K562 (cell line): ENCODE results near the gene SLC22A3. TPM values are rescaled to one million over a fixed set of nuclear protein-coding genes. Genes with fewer than 3 reads are reported as not detected.

Experiments used
- ATAC-seq: fragments of 200-7000 bp; cut with Tn5 transposase; 3 replicates; pipeline ENCODE4 v1.9.1; 2020; ENCODE audit warnings: moderate library complexity
- BruUV-seq: library from RNA; stranded (reverse); fragments of 400-500 nt; replicated peaks from 2 replicates; lab custom pipeline; 2021; lab: Mats Ljungman, UMichigan
- CTCF ChIA-PET: fragments of 300-600 bp; formaldehyde crosslinking; extraction: SDS; loops from one replicate; lab custom pipeline; 2021; ENCODE audit warnings: low intra/inter-chr PET ratio; lab: Yijun Ruan, JAX
- POLR2A ChIA-PET: fragments of 300-600, 350-650 bp; sonication (Branson Sonifier 250); formaldehyde crosslinking; extraction: SDS; loops from one replicate; lab custom pipeline; 2021; ENCODE audit warnings: antibody characterized with exemption, inconsistent platforms; lab: Yijun Ruan, JAX
- DNase-seq, 4 experiments: peaks; one replicate each; pipeline versions ENCODE4 v3.0.0 to v3.0.0-alpha.2; 2011 to 2018; ENCODE audit warnings: low spot score in 3 of 4, mixed read lengths in 3 of 4; ENCODE audit errors: extremely low read depth in 1 of 4
- FAIRE-seq: peaks from 2 replicates; lab custom pipeline; 2011; peaks lifted over from hg19 to GRCh38; lab: Jason Lieb, UNC
- H2AFZ ChIP-seq: 2 replicates; pipeline ENCODE4 v1.6.0; 2011; ENCODE audit warnings: low read depth, low read length, control low read depth, inconsistent platforms
- H3K27ac ChIP-seq: fragments of 200-600 bp; 3 replicates; pipeline ENCODE4 v1.8.0; 2011; ENCODE audit warnings: low read depth, mild to moderate bottlenecking, control low read depth, inconsistent platforms, low read length, moderate library complexity, mixed read lengths; ENCODE audit errors: extremely low read depth
- H3K27me3 ChIP-seq, 2 experiments: fragments of 300-600 bp in 1 of 2; 2 replicates in 1 of 2; 3 replicates in 1 of 2; pipeline versions ENCODE4 v1.6.0 to v1.8.0; 2011; ENCODE audit warnings: inconsistent platforms in 2 of 2, low read length in 2 of 2, mild to moderate bottlenecking in 1 of 2, mixed read lengths in 1 of 2, moderate library complexity in 1 of 2; ENCODE audit not compliant: control insufficient read depth in 2 of 2, insufficient read depth in 2 of 2
- H3K36me3 ChIP-seq: fragments of 300-600 bp; 3 replicates; pipeline ENCODE4 v1.8.0; 2011; ENCODE audit warnings: mild to moderate bottlenecking, low read length, inconsistent platforms; ENCODE audit not compliant: control insufficient read depth, insufficient read depth
- H3K4me1 ChIP-seq, 2 experiments: fragments of 200-600 bp in 1 of 2; replicated peaks in 1 of 2; 2 replicates in 1 of 2; 3 replicates in 1 of 2; pipeline versions ENCODE4 v1.5.1 to v1.8.0; 2011; ENCODE audit warnings: inconsistent platforms in 2 of 2, low read length in 2 of 2, mild to moderate bottlenecking in 1 of 2, mixed read lengths in 1 of 2, moderate library complexity in 1 of 2; ENCODE audit not compliant: control insufficient read depth in 2 of 2, insufficient read depth in 2 of 2
- H3K4me2 ChIP-seq: 2 replicates; pipeline ENCODE4 v1.6.1; 2011; ENCODE audit warnings: low read length, control low read depth, inconsistent platforms, mixed read lengths; ENCODE audit not compliant: insufficient read depth
- H3K4me3 ChIP-seq: fragments of 200-600 bp; sonication (generic), shearing (Covaris generic); 2 replicates; pipeline ENCODE4 v1.5.1; 2016; ENCODE audit warnings: control low read depth, inconsistent platforms
- H3K79me2 ChIP-seq: fragments of 200-600 bp; 3 replicates; pipeline ENCODE4 v1.8.0; 2011; ENCODE audit warnings: low read length, inconsistent platforms; ENCODE audit not compliant: control insufficient read depth, insufficient read depth
- H3K9ac ChIP-seq, 2 experiments: 2 replicates each; pipeline versions ENCODE4 v1.6.0 to v1.6.1; 2011; ENCODE audit warnings: low read depth in 2 of 2, low read length in 2 of 2, control low read depth in 1 of 2, inconsistent platforms in 1 of 2, mild to moderate bottlenecking in 1 of 2, mixed read lengths in 1 of 2; ENCODE audit not compliant: insufficient read depth in 1 of 2
- H3K9me1 ChIP-seq: one replicate; pipeline ENCODE4 v1.6.0; 2011; ENCODE audit warnings: inconsistent platforms, mild to moderate bottlenecking, low read length, moderate library complexity; ENCODE audit not compliant: control insufficient read depth, insufficient read depth
- H3K9me3 ChIP-seq: replicated peaks from 2 replicates; pipeline ENCODE4 v1.5.1; 2011; ENCODE audit warnings: low read depth, low read length, inconsistent platforms; ENCODE audit not compliant: control insufficient read depth, insufficient read depth
- H4K20me1 ChIP-seq: replicated peaks from 2 replicates; pipeline ENCODE4 v1.6.1; 2011; ENCODE audit warnings: low read length, inconsistent platforms, mixed read lengths; ENCODE audit not compliant: control insufficient read depth, insufficient read depth
- BCL6 ChIP-seq: fragments of 250-450 bp; sonication (Bioruptor Pico); IDR thresholded peaks from 2 replicates; pipeline ENCODE4 v1.4.0; 2020
- CBX3 ChIP-seq, 2 experiments: IDR thresholded peaks; 1 replicate in 1 of 2; 2 replicates in 1 of 2; pipeline ENCODE4 v1.6.1; 2012; ENCODE audit warnings: inconsistent platforms in 2 of 2, low read length in 2 of 2, borderline replicate concordance in 1 of 2, control low read depth in 1 of 2
- DDX20 ChIP-seq: fragments of 450-650 bp; IDR thresholded peaks from 2 replicates; pipeline ENCODE4 v1.6.1; 2016; ENCODE audit warnings: missing genetic modification characterization, low read depth, mild to moderate bottlenecking, missing compliant biosample characterization, moderate library complexity
- HOMEZ ChIP-seq: fragments of 250-450 bp; sonication (Bioruptor Pico); IDR thresholded peaks from 2 replicates; pipeline ENCODE4 v1.4.0; 2020; ENCODE audit warnings: mild to moderate bottlenecking, moderate library complexity
- ILK ChIP-seq: fragments of 450-650 bp; IDR thresholded peaks from 2 replicates; pipeline ENCODE4 v1.6.1; 2016; ENCODE audit warnings: missing genetic modification characterization, low read depth, mild to moderate bottlenecking, missing compliant biosample characterization, moderate library complexity, borderline replicate concordance
- LEF1 ChIP-seq: fragments of 450-650 bp; IDR thresholded peaks from 2 replicates; pipeline ENCODE4 v1.6.1; 2016; ENCODE audit warnings: mild to moderate bottlenecking
- MAFG ChIP-seq: fragments of 450-650 bp; conservative IDR thresholded peaks from 2 replicates; pipeline ENCODE4 v1.6.1; 2016; ENCODE audit warnings: missing genetic modification characterization, missing compliant biosample characterization
- MTA1 ChIP-seq: fragments of 450-650 bp; IDR thresholded peaks from 2 replicates; pipeline ENCODE4 v1.6.1; 2017; ENCODE audit warnings: borderline replicate concordance
- PTRF ChIP-seq: fragments of 450-650 bp; IDR thresholded peaks from 2 replicates; pipeline ENCODE4 v1.6.1; 2016; ENCODE audit warnings: mild to moderate bottlenecking, missing genetic modification characterization, missing compliant biosample characterization
- RUNX1 ChIP-seq: sonication (generic); IDR thresholded peaks from 2 replicates; pipeline ENCODE4 v1.6.1; 2016; ENCODE audit warnings: antibody characterized with exemption, low read depth
- SAFB2 ChIP-seq: fragments of 200-400 bp; formaldehyde crosslinking; IDR thresholded peaks from 2 replicates; pipeline ENCODE4 v1.6.1; 2018; ENCODE audit warnings: borderline replicate concordance, low read length, low read depth, moderate library complexity; ENCODE audit not compliant: severe bottlenecking
- SAP30 ChIP-seq: fragments of 200-600 bp; sonication (generic); IDR thresholded peaks from 2 replicates; pipeline ENCODE4 v1.6.1; 2012; ENCODE audit warnings: borderline replicate concordance, low read depth, mild to moderate bottlenecking, moderate library complexity, low read length, control low read depth, inconsistent platforms; ENCODE audit not compliant: insufficient read depth, poor library complexity, severe bottlenecking
- TFAP4 ChIP-seq: sonication (generic); formaldehyde crosslinking; IDR thresholded peaks from 2 replicates; pipeline ENCODE4 v1.8.0; 2022; ENCODE audit warnings: missing genetic modification reagents, mild to moderate bottlenecking, moderate library complexity, borderline replicate concordance
- TRIM28 ChIP-seq: fragments of 450-650 bp; IDR thresholded peaks from 2 replicates; pipeline ENCODE4 v1.6.1; 2017
- ZNF609 ChIP-seq: sonication (generic); formaldehyde crosslinking; IDR thresholded peaks from 2 replicates; pipeline ENCODE4 v1.8.1; 2023; ENCODE audit warnings: missing genetic modification reagents, mild to moderate bottlenecking, borderline replicate concordance
- ZNF75A ChIP-seq: fragments of 450-650 bp; formaldehyde crosslinking; IDR thresholded peaks from 2 replicates; pipeline ENCODE4 v1.4.0; 2020; ENCODE audit warnings: mild to moderate bottlenecking
- ZNF79 ChIP-seq: fragments of 250-450 bp; sonication (Bioruptor Pico); IDR thresholded peaks from 2 replicates; pipeline ENCODE4 v1.4.0; 2020; ENCODE audit warnings: low read depth, mild to moderate bottlenecking, moderate library complexity
- WGBS: fragments of 100-300 bp; shearing (Covaris generic); methylation state at CpG from one replicate; pipeline ENCODE4 v1.1.6; 2016; ENCODE audit warnings: low coverage, mixed read lengths; ENCODE audit not compliant: insufficient coverage; ENCODE audit errors: missing lambda C conversion rate; 5-methylcytosine and 5-hydroxymethylcytosine counted together
- in situ Hi-C: fragments of 300-500 bp; cut with MboI; formaldehyde crosslinking; loops from 4 replicates; pipeline ENCODE4 v1.15.0; 2018; ENCODE audit warnings: inconsistent platforms, mixed read lengths
- intact Hi-C: fragments of 100-400 bp; cut with micrococcal nuclease; formaldehyde crosslinking; loops from 2 replicates; pipeline ENCODE4 v1.14.2; 2022
- polyA plus RNA-seq, 8 experiments: library from polyadenylated mRNA; depleted of rRNA in 4 of 8; stranded (reverse) in 5 of 8; unstranded in 3 of 8; fragments of >200 nt; fragmentation: Nextera tagmentation in 2 of 8; fragmentation: Illumina TruSeq in 1 of 8; extraction: Ambion mirVana in 2 of 8; extraction: Trizol in 1 of 8; gene quantifications; 2 replicates each; pipeline versions ENCODE4 v1.2.1 to v1.2.3, GENCODE V29; 2011 to 2014; ENCODE audit warnings: inconsistent platforms in 1 of 8, missing spikeins in 1 of 8
- total RNA-seq, 7 experiments: library from RNA; depleted of rRNA in 6 of 7; stranded (reverse); fragments of >200 nt in 6 of 7; fragmentation: Illumina TruSeq in 2 of 7; extraction: Trizol in 2 of 7; gene quantifications; 2 replicates each; pipeline versions ENCODE4 v1.2.1 to v1.2.3, GENCODE V29; 2011 to 2021; ENCODE audit warnings: low replicate concordance in 1 of 7

The SLC22A3 gene
- total and polyA plus RNA-seq, 9 of the 15 experiments (the other 6 are each of a cell fraction or from before 2014, with no cell fraction given): not detected

- FAIRE-seq (no peak), ATAC-seq (no peak), DNase-seq (peak in 1 of 4 experiments; percentile 1)
- CTCF ChIA-PET: no interaction called here
- Histone ChIP-seq H3K27me3 (no peaks in the 10 kb centered on the region), H3K4me2 (no peak overlapping the region), H3K9me3 (0 out of 2 replicates have a peak, but pooled peaks cover 4% of the 10 kb centered on the region), H3K79me2 (no peaks in the 10 kb centered on the region), H3K4me1 (peaks cover 0 to 4% of the 10 kb centered on the region in 2 experiments; a peak in 2 of 5 replicates), H3K36me3 (no peaks in the 10 kb centered on the region), H4K20me1 (no peaks in the 10 kb centered on the region), H2AFZ (no peak overlapping the region), H3K9me1 (no peaks in the 10 kb centered on the region), H3K9ac (no peak overlapping the region), H3K27ac (no peak overlapping the region), H3K4me3 (no peak overlapping the region)
- POLR2A ChIA-PET: no interaction called here
- in situ Hi-C loops (no loop called here), intact Hi-C loops (no loop called here)
- WGBS: 2% methylated on average over 4 of the region's 4 CpGs
- BruUV-seq: no TSS peak
- TF ChIP-seq RUNX1: no peak
- no peak for TF ChIP-seq SAFB2
- TF ChIP-seq ZNF609 (CRISPR knock-in tag): no peak
- no peak for TF ChIP-seq ZNF75A
- no peak for TF ChIP-seq TFAP4 (CRISPR knock-in tag)
- TF ChIP-seq LEF1: no peak
- TF ChIP-seq DDX20 (tag): no peak
- TF ChIP-seq TRIM28: no peak
- no peak for TF ChIP-seq ZNF79 (CRISPR knock-in tag)
- TF ChIP-seq SAP30: no peak
- TF ChIP-seq HOMEZ: no peak
- no peak for TF ChIP-seq CBX3 (IDR thresholded peaks at IDR 0.05; ENCODE audit: borderline replicate concordance in 1 of 2, low read length in 2 of 2)
- TF ChIP-seq PTRF (tag): no peak
- no peak for TF ChIP-seq ILK
- TF ChIP-seq BCL6: no peak
- no peak for TF ChIP-seq MTA1
- TF ChIP-seq MAFG (tag): no peak
Observed at GRCh38 chr6:160301339-160301738, 46.8 kb upstream of the SLC22A3 start.
